Right hindlimb (tissue), 1 donor: ENCODE results near the gene CABP2.
A peak's percentile ranks its signal among the peaks of the same experiment; 100 is the strongest.
"Not testable (repeated sequence)": the region's sequence is repeated elsewhere in the genome, so short reads cannot be mapped to it uniquely, and the experiment has no call there.

Source experiments
- DNase-seq: peaks from one replicate; pipeline ENCODE4 v3.0.0-alpha.2; 2018

The CABP2 gene

GRCh38 chr11:67538823-67539505 is 15.7 kb upstream of the CABP2 start:
- no peak for DNase-seq

GRCh38 chr11:67538306-67538705 is 15.1 kb upstream of the CABP2 start:
- DNase-seq, result no peak

- DNase-seq, result no peak
Measured at GRCh38 chr11:67535561-67535960, 12.3 kb upstream of the CABP2 start.

- DNase-seq, result no peak
Measured at GRCh38 chr11:67534070-67534679, 10.9 kb upstream of the CABP2 start.

DNA sequence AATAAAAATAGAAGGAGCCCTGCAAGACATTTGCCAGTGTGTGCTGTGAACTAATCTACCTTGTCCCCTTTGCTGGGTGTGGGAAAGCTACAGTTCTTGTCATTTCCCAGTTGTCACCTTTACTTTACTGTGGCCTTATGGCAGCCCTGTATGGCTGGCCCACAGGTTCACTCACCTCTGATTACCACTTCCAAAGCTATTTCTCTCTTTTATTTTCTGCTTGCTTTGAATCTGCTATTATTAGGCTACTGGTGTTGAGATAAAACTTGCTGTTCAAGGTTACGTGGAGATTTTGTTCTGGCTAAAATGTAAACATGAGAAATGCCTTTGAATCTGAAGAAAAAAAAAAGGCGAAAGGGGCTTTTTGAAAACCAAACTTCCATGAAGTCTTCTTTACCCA is 9.6 kb upstream of the CABP2 start:
- DNase-seq, result no peak

- DNase-seq, result no peak
Measured at GRCh38 chr11:67530282-67530592, 7.0 kb upstream of the CABP2 start.

DNA sequence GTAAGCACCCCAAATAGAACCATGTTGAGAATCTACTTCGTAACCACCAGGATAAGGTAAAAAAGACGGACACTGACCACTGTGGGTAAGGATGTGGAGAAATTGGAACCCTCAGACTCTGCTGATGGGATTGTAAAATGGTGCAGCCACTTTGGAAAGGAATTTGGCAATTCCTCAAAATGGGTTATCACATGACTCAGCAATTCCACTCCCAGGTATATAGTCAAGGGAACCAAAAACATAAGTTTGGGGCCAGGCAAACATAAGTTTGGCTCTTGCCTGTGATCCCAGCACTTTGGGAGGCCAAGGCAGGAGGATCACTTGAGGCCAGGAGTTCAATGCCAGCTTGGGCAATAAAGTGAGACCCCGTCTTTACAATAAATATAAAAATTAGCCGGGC is 5.1 kb upstream of the CABP2 start:
- DNase-seq, result no peak

- no peak for DNase-seq
Measured at GRCh38 chr11:67525275-67525976, 2.2 kb upstream of the CABP2 start.

DNA sequence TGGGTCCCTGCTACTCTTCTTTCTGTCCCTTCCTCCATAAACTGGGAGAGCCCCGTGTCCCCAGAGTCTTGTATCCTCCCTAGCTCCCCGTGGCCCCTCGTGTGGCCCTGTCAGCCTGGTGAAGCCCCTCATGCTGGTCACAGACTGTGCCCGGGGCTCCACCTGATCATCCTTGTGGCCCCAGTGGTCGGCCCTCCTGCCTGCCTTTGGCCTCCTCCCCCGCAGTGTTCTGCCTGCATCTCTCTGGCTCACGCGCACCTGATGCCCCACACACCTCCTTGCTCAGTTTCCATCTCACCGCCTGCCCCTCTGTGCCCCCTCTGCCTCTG is 1.2 kb upstream of the CABP2 start:
- no peak for DNase-seq

GRCh38 chr11:67523556-67524479 is 572 bp upstream of the CABP2 start:
- DNase-seq, result no peak

DNA sequence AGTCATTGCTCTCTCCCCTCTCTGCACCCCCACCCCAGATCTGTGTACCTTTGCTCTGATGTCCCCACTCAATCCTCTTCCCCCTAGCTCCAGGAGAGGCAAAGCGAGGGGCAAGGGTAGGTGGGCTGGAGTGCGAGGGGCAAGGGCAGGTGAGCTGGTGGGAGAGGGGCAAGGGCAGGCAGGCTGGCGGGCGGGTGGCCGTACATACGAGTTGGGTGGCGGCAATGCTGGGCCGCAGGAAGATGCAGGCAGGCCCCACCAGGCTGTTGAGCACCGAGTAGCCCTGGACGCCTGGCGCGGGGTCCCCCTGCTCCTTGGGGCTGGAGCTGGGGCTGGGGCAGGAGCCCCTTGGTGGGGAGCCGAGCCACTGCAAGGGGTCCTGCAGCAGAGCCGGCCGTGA is 908 bp downstream of the CABP2 start:
- no peak for DNase-seq

- no peak for DNase-seq
Measured at GRCh38 chr11:67521924-67522323, 1.3 kb downstream of the CABP2 start.

DNA sequence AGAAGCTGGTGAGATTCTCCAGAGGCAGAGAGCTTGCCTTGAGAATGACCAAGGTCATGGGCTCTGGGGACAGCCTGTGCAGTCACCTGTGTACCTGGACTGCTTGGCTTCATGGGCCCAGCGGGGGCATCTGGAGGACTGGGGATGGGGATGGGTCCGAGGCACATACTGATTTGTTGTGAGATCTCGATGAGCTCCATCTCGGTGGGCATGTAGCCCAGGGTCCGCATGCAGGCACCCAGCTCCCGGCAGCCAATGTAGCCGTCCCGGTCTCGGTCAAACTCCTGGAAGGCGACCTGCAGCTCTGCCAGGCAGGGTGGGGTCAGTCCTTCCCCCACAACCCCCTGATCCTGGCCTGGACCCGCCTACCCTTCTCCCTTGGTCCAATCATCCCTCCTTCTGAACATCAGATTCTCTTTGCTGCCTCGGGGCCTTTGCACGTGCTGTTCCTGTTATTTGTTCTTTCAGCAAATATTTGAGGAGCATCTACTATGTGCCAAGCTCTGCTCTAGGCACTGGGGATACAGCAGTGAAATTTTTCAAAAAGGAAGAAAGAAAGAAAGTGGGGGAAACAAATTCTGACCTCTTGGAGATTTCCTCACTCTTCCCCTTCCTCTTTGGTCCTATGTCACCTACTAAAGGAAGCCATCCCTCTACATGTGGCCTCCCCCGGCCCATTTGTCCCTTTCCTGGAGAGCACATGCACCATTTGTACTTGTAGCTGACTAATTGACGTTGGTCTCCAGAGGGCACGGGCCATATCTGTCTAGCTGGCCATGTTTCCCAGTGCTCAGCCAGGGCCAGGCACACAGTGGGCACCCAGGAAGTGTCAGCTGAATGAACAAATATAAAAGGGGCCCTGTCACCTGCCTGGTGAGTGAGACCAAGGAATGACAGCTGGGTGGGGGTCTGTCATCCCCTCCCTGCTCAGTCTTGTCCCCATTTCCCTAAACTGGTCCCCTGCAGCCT is 2.1 kb downstream of the CABP2 start:
- no peak for DNase-seq

DNA sequence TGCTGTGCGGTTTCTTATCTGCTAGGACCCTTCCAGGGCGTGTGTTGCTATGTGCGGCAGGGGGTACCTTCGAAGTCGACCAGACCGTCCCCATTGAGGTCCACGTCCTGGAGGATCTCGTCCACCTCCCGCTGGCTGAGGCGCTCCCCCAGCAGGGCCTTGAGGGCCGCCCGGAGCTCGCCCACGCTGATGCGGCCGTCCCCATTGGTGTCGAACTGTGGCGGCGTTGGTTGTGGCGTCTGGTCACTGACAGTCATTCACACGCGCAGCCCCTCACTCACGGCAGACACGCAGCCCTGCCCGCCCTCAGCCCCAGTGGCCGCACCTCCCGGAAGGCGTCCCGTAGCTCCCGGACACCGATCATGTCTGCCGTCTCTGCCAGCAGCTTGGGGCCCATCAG is 3.5 kb downstream of the CABP2 start:
- no peak for DNase-seq

DNA sequence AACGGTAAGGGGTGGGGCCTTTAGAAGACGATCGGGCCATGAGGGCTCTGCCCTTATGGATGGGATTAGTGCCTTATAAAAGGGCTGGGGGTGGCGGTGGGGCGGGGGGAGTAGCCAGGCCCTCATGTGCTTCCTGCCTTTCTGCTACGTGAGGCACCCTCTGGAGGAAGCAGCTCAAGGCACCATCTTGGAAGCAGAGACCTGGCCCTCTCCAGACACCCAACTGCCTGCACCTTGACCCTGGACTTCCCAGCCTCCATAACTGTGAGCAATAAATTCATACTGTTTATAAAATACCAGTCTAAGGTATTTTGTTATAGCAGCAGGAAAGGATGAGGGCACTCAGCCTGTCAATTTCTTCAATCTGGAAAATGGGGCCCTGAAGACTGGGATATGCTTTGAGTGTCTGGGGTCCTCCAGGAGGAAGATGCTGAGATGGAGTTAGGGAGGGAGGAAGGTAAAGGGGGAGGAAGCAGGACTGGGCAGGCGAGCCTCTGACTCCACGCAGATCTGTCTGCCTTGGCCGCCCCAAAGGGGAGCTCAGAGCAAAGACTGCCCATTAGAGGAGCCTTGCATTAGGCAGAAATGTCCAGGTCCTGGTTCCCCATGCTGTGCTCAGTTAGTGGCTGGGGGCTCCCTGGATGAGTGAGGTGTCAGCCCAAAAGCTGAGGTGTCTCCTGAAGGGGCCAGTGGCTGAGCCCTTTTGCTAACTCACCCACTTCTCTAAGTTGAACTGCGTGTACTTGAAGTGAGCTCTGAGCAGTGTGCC is 5.3 kb downstream of the CABP2 start:
- DNase-seq, result no peak

DNA sequence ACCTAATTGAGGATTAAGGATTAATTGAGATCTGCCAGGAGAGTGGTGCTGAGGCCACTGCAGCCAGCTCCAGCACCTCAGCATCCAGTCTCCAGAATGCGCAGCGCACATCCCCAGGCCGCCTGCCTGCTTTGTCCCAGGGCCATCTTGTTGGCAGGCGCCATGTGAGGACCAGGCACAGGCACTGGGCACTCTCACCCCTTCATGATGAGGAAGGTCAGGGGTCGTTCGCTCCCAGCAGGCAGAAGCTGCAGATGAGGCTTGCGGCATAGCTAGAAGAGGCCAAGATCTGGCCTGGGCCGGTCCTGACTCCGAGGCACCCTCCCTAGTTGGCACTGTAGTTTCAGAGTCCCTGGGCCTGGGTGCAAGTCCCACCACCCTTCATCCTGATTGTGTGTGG is 6.4 kb downstream of the CABP2 start:
- DNase-seq, result no peak

DNA sequence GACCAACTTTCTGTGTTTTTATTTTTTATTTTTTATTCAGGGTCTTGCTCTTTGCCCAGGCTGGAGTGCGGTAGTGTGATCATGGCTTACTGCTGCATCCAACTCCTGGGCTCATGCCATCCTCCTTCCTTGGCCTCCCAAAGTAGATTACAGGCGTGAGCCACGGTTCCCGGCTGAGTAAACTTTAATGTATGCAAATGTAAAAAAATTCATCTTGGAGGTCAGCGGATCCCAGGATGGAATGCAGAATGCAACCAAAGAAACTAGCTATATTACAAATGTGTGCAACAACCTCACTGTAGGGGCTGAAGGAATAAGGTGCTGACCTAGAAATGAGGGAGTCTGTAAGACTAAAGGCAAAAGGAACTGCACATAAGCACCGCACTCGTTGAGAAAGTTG is 9.1 kb downstream of the CABP2 start:
- DNase-seq, result no peak

GRCh38 chr11:67511558-67511957 is 11.7 kb downstream of the CABP2 start:
- DNase-seq, result not testable (repeated sequence)

- no peak for DNase-seq
Measured at GRCh38 chr11:67510023-67510345, 13.3 kb downstream of the CABP2 start.

GRCh38 chr11:67508486-67509121 is 14.6 kb downstream of the CABP2 start:
- DNase-seq, result peak; percentile 96

DNA sequence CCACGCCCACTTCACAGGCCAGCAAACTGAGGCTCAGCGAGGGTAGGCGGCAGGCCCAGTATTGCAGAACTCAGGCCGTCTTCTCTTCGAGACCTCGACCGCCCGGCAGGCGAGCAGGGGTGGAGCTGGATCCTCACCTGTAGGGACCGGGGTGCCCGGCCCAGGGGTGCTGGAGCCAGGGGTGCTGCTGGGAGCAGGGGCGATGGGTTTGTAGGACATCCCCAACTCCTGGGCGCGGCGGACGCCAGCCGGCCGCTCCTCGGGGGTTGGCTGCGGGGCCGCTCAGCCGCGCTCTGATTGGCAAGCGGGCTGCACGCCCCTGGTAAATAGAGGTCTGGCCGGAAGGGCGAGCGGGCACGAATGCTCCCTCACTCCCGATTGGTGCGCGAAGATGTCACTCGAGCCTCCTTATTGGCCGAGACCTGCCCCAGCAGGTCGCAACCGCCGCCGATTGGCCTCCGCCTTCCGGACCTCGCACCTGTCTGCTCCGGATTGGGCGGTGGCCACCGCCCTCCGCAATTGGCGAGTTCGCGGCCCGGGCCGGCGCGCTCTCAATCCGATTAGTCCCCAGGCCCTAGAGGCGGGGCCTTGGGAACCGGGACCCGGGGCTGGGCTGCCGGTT is 15.3 kb downstream of the CABP2 start, which contains the start of gene CDK2AP2:
Gene CDK2AP2 (minus strand): TSS at position 299 of the 622 bp plus-strand sequence. CDS start 80 bp downstream, at position 219.
- peak; percentile 97 for DNase-seq
